DND-41 (cell line): ENCODE data around the gene PPM1M.

Experiments
- ATAC-seq: fragments of 200-7000 bp; cut with Tn5 transposase; 3 replicates; pipeline ENCODE4 v1.9.1; 2021; ENCODE audit warnings: low read depth; ENCODE audit not compliant: insufficient read depth
- DNase-seq: peaks from one replicate; pipeline ENCODE4 v3.0.0-alpha.2; 2020
- H2AFZ ChIP-seq: 2 replicates; pipeline ENCODE4 v1.6.0; 2012; ENCODE audit warnings: low read depth, low read length
- H3K27ac ChIP-seq: 2 replicates; pipeline ENCODE4 v1.5.1; 2012; ENCODE audit warnings: low read length, inconsistent platforms
- H3K27me3 ChIP-seq: fragments of 200-600 bp; sonication (generic); 2 replicates; pipeline ENCODE4 v1.6.0; 2012; ENCODE audit warnings: low read length, mild to moderate bottlenecking, inconsistent platforms; ENCODE audit not compliant: insufficient read depth, poor library complexity
- H3K36me3 ChIP-seq: 2 replicates; pipeline ENCODE4 v1.5.1; 2012; ENCODE audit warnings: low read length, inconsistent platforms; ENCODE audit not compliant: insufficient read depth
- H3K4me1 ChIP-seq: 2 replicates; pipeline ENCODE4 v1.5.1; 2012; ENCODE audit warnings: mild to moderate bottlenecking, low read length; ENCODE audit not compliant: insufficient read depth
- H3K4me2 ChIP-seq: 2 replicates; pipeline ENCODE4 v1.6.0; 2012; ENCODE audit warnings: mild to moderate bottlenecking, moderate library complexity, low read length, inconsistent platforms; ENCODE audit not compliant: insufficient read depth
- H3K4me3 ChIP-seq, 2 experiments: fragments of 200-600 bp in 1 of 2; shearing (Covaris generic) in 1 of 2; 2 replicates each; pipeline ENCODE4 v1.5.1; 2012 to 2016; ENCODE audit warnings: inconsistent platforms in 2 of 2, low read length in 2 of 2, mild to moderate bottlenecking in 2 of 2, low read depth in 1 of 2, moderate library complexity in 1 of 2
- H3K79me2 ChIP-seq: 2 replicates; pipeline ENCODE4 v1.6.0; 2012; ENCODE audit warnings: low read length, inconsistent platforms; ENCODE audit not compliant: insufficient read depth
- H3K9ac ChIP-seq: 2 replicates; pipeline ENCODE4 v1.6.0; 2012; ENCODE audit warnings: low read depth, mild to moderate bottlenecking, inconsistent platforms, low read length, moderate library complexity
- H3K9me3 ChIP-seq: 2 replicates; pipeline ENCODE4 v1.5.1; 2012; ENCODE audit warnings: low read length, moderate library complexity, mild to moderate bottlenecking, inconsistent platforms; ENCODE audit not compliant: insufficient read depth, severe bottlenecking
- H4K20me1 ChIP-seq: 2 replicates; pipeline ENCODE4 v1.6.0; 2012; ENCODE audit warnings: low read length; ENCODE audit not compliant: insufficient read depth
- CTCF ChIP-seq: IDR thresholded peaks from 2 replicates; pipeline ENCODE4 v1.5.1; 2012; ENCODE audit warnings: borderline replicate concordance, low read length, moderate library complexity, mild to moderate bottlenecking; ENCODE audit not compliant: poor library complexity, severe bottlenecking; ENCODE audit errors: extremely low read depth
- EZH2 ChIP-seq: IDR thresholded peaks from 3 replicates; pipeline ENCODE4 v1.6.1; 2012; ENCODE audit warnings: borderline replicate concordance, low read depth, mild to moderate bottlenecking, moderate library complexity, low read length, inconsistent platforms; ENCODE audit not compliant: severe bottlenecking

PPM1M gene

GRCh38 chr3:52227117-52227516 lies 18.4 kb upstream of the PPM1M start:
- peaks cover 36% of the 10 kb centered on the region for H3K36me3 ChIP-seq
- TF ChIP-seq EZH2 (no peak), CTCF (peak; percentile 59)
- no peaks in the 10 kb centered on the region for H3K27me3 ChIP-seq
- peaks cover 6% of the 10 kb centered on the region; the same call in 1 of the 2 replicates for H3K79me2 ChIP-seq
- H4K20me1 ChIP-seq: peaks cover 23% of the 10 kb centered on the region
- 0 out of 2 replicates have a peak overlapping the region, but pooled peaks have one; percentile 45 for H3K27ac ChIP-seq
- no peak overlapping the region for H3K4me2 ChIP-seq
- H3K4me3 ChIP-seq: no peak overlapping the region
- no peak overlapping the region for H2AFZ ChIP-seq
- no peaks in the 10 kb centered on the region for H3K9me3 ChIP-seq
- DNase-seq: peak; percentile 39
- 0 out of 3 replicates have a peak, but pooled peaks have one; percentile 9 for ATAC-seq
- H3K4me1 ChIP-seq: peaks cover 35% of the 10 kb centered on the region
- no peak overlapping the region for H3K9ac ChIP-seq

GRCh38 chr3:52227766-52228165 lies 17.8 kb upstream of the PPM1M start:
- ATAC-seq (no peak), DNase-seq (no peak)
- Histone ChIP-seq H3K4me3 (no peak overlapping the region), H3K4me2 (no peak overlapping the region), H3K9ac (no peak overlapping the region), H2AFZ (no peak overlapping the region), H3K27me3 (no peaks in the 10 kb centered on the region), H3K27ac (no peak overlapping the region), H3K9me3 (no peaks in the 10 kb centered on the region), H4K20me1 (peaks cover 27% of the 10 kb centered on the region), H3K79me2 (peaks cover 12% of the 10 kb centered on the region; the same call in 1 of the 2 replicates), H3K36me3 (peaks cover 41% of the 10 kb centered on the region), H3K4me1 (peaks cover 35% of the 10 kb centered on the region)
- TF ChIP-seq CTCF (no peak), EZH2 (no peak)

- Histone ChIP-seq H3K9ac (no peak overlapping the region), H3K79me2 (peaks cover 16% of the 10 kb centered on the region; the same call in 1 of the 2 replicates), H2AFZ (no peak overlapping the region), H4K20me1 (peaks cover 32% of the 10 kb centered on the region), H3K4me2 (no peak overlapping the region), H3K4me1 (peaks cover 40% of the 10 kb centered on the region), H3K27me3 (no peaks in the 10 kb centered on the region), H3K9me3 (no peaks in the 10 kb centered on the region), H3K4me3 (no peak overlapping the region), H3K27ac (no peak overlapping the region), H3K36me3 (peaks cover 44% of the 10 kb centered on the region)
- ATAC-seq (no peak), DNase-seq (no peak)
- TF ChIP-seq CTCF (no peak), EZH2 (no peak)
These were observed 17.3 kb upstream of the PPM1M start for GRCh38 chr3:52228266-52228665.

GRCh38 chr3:52228751-52229291 lies 16.7 kb upstream of the PPM1M start:
- ATAC-seq (no peak), DNase-seq (no peak)
- Histone ChIP-seq H3K36me3 (peaks cover 48% of the 10 kb centered on the region), H3K4me3 (no peak overlapping the region), H3K9me3 (no peaks in the 10 kb centered on the region), H3K27ac (no peak overlapping the region), H3K4me1 (peaks cover 39% of the 10 kb centered on the region), H3K9ac (no peak overlapping the region), H3K79me2 (peaks cover 16% of the 10 kb centered on the region; the same call in 1 of the 2 replicates), H3K27me3 (no peaks in the 10 kb centered on the region), H2AFZ (no peak overlapping the region), H3K4me2 (no peak overlapping the region), H4K20me1 (peaks cover 32% of the 10 kb centered on the region)
- TF ChIP-seq CTCF (no peak), EZH2 (no peak)
